B cell (primary cell): Measurements from ENCODE around the gene PHTF2. TPM values are rescaled to one million over a fixed set of nuclear protein-coding genes. Genes with fewer than 3 reads are reported as not detected.

Experiments
- ATAC-seq: fragments of 200-7000 bp; cut with Tn5 transposase; one replicate; pipeline ENCODE4 v1.10.0; 2021; ENCODE audit warnings: low read depth, mild to moderate bottlenecking, moderate number of reproducible peaks, moderate library complexity
- CTCF ChIA-PET: fragments of 350-600 bp; sonication (Branson Sonifier 250); formaldehyde crosslinking; loops from one replicate; lab custom pipeline; 2021; ENCODE audit warnings: antibody characterized with exemption, inconsistent platforms; lab: Charles Lee
- POLR2A ChIA-PET: fragments of 350-600 bp; sonication (Branson Sonifier 250); formaldehyde crosslinking; loops from one replicate; lab custom pipeline; 2021; ENCODE audit warnings: antibody characterized with exemption; lab: Charles Lee
- DNase-seq: peaks from one replicate; pipeline ENCODE4 v3.0.0; 2013
- H2AFZ ChIP-seq: 2 replicates; pipeline ENCODE4 v1.6.1; 2012; ENCODE audit warnings: mild to moderate bottlenecking, low read depth, low read length; ENCODE audit not compliant: insufficient read depth, poor library complexity, severe bottlenecking
- H3K27ac ChIP-seq, 2 donors: 1 replicate in 1 of 2; 2 replicates in 1 of 2; pipeline ENCODE4 v1.5.1; 2012 to 2013; ENCODE audit warnings: low read length in 2 of 2, mild to moderate bottlenecking in 2 of 2, moderate library complexity in 1 of 2
- H3K27me3 ChIP-seq, 4 experiments: fragments of 200-600 bp in 1 of 4; sonication (generic) in 1 of 4; replicated peaks in 1 of 4; 1 replicate in 2 of 4; 2 replicates in 2 of 4; pipeline versions ENCODE4 v1.6.1 to v1.7.0; 2013 to 2016; ENCODE audit warnings: low read length in 3 of 4, mild to moderate bottlenecking in 2 of 4, mixed read lengths in 1 of 4, moderate library complexity in 1 of 4; ENCODE audit not compliant: insufficient read depth in 4 of 4, control insufficient read depth in 3 of 4; ENCODE audit errors: control extremely low read depth in 1 of 4
- H3K36me3 ChIP-seq, 2 experiments: replicated peaks in 1 of 2; 1 replicate in 1 of 2; 2 replicates in 1 of 2; pipeline versions ENCODE4 v1.6.1 to v1.7.1; 2013; ENCODE audit warnings: low read length in 1 of 2; ENCODE audit not compliant: insufficient read depth in 2 of 2, control insufficient read depth in 1 of 2; ENCODE audit errors: control extremely low read depth in 1 of 2, extremely low read depth in 1 of 2
- H3K4me1 ChIP-seq, 2 donors: fragments of 200-600 bp in 1 of 2; sonication (generic) in 1 of 2; 1 replicate in 1 of 2; 2 replicates in 1 of 2; pipeline versions ENCODE4 v1.5.1 to v1.6.1; 2013 to 2017; ENCODE audit warnings: low read length in 2 of 2; ENCODE audit not compliant: control insufficient read depth in 2 of 2, insufficient read depth in 2 of 2
- H3K4me2 ChIP-seq: replicated peaks from 2 replicates; pipeline ENCODE3; 2012; ENCODE audit warnings: mild to moderate bottlenecking, low read depth, low read length; ENCODE audit not compliant: poor library complexity, severe bottlenecking
- H3K4me3 ChIP-seq, 5 experiments: fragments of 200-600 bp in 1 of 5; sonication (generic) in 1 of 5; 1 replicate in 3 of 5; 2 replicates in 2 of 5; pipeline versions ENCODE4 v1.5.1 to v1.7.0; 2011 to 2016; ENCODE audit warnings: low read length in 4 of 5, mild to moderate bottlenecking in 4 of 5, low read depth in 2 of 5, control low read depth in 1 of 5, moderate library complexity in 1 of 5; ENCODE audit not compliant: insufficient read depth in 1 of 5; ENCODE audit errors: control extremely low read depth in 1 of 5, extremely low read depth in 1 of 5
- H3K79me2 ChIP-seq: fragments of 200-600 bp; sonication (generic); one replicate; pipeline ENCODE4 v1.6.0; 2016; ENCODE audit warnings: low read length; ENCODE audit not compliant: control insufficient read depth, insufficient read depth
- H3K9ac ChIP-seq: fragments of 200-600 bp; sonication (generic); 2 replicates; pipeline ENCODE4 v1.6.1; 2017; ENCODE audit warnings: mild to moderate bottlenecking, low read length, moderate library complexity
- H3K9me3 ChIP-seq, 3 donors: one replicate each; pipeline versions ENCODE4 v1.6.1 to v1.7.1; 2013; ENCODE audit warnings: low read length in 2 of 3; ENCODE audit not compliant: control insufficient read depth in 2 of 3, insufficient read depth in 1 of 3; ENCODE audit errors: control extremely low read depth in 1 of 3
- H4K20me1 ChIP-seq: 2 replicates; pipeline ENCODE4 v1.6.0; 2012; ENCODE audit warnings: mild to moderate bottlenecking, low read length; ENCODE audit not compliant: insufficient read depth, control insufficient read depth, poor library complexity, severe bottlenecking
- H3K27ac Mint-ChIP-seq: one replicate; pipeline ENCODE4 v1.8.0; 2021; ENCODE audit warnings: mixed read lengths
- H3K27me3 Mint-ChIP-seq: one replicate; pipeline ENCODE4 v1.8.0; 2021; ENCODE audit warnings: mixed read lengths
- H3K4me1 Mint-ChIP-seq: one replicate; pipeline ENCODE4 v1.8.0; 2021; ENCODE audit warnings: mixed read lengths
- H3K4me3 Mint-ChIP-seq: one replicate; pipeline ENCODE4 v1.8.0; 2021; ENCODE audit warnings: mixed read lengths
- H3K9me3 Mint-ChIP-seq: one replicate; pipeline ENCODE4 v1.8.0; 2022; ENCODE audit warnings: mixed read lengths; ENCODE audit not compliant: insufficient read depth
- EZH2 ChIP-seq: IDR thresholded peaks from 2 replicates; pipeline ENCODE4 v1.6.1; 2012; ENCODE audit warnings: borderline replicate concordance, low read depth, mild to moderate bottlenecking, moderate library complexity, low read length; ENCODE audit not compliant: insufficient read depth, poor library complexity, severe bottlenecking
- WGBS: methylation state at CpG from one replicate; pipeline ENCODE4 v1.1.5; 2013; ENCODE audit warnings: missing lambda C conversion rate; ENCODE audit not compliant: insufficient coverage; 5-methylcytosine and 5-hydroxymethylcytosine counted together
- intact Hi-C: fragments of 100-400 bp; cut with micrococcal nuclease; formaldehyde crosslinking; loops from one replicate; pipeline ENCODE4 v1.10.0; 2022
- polyA plus RNA-seq: library from polyadenylated mRNA; depleted of rRNA; stranded (reverse); fragments of >200 nt; gene quantifications from 2 replicates; pipeline ENCODE4 v1.2.3, GENCODE V29; 2012
- total RNA-seq, 2 donors: library from RNA; stranded (reverse); fragments of 120-200 nt in 1 of 2; gene quantifications; 1 replicate in 1 of 2; 2 replicates in 1 of 2; pipeline versions ENCODE4 v1.2.3 to v1.2.4, GENCODE V29; 2013 to 2022
- TF ChIP-seq, protein P1 (sequence below): fragments of 200-600 bp; IDR thresholded peaks from one replicate; pipeline ENCODE4 v1.8.0; 2022; ENCODE audit warnings: antibody characterized with exemption, mild to moderate bottlenecking

Gene PHTF2
- total and polyA plus RNA-seq, 2 donors (not counting 1 experiment from before 2014, with no cell fraction given), result 35.3 to 44.8 TPM

DNA sequence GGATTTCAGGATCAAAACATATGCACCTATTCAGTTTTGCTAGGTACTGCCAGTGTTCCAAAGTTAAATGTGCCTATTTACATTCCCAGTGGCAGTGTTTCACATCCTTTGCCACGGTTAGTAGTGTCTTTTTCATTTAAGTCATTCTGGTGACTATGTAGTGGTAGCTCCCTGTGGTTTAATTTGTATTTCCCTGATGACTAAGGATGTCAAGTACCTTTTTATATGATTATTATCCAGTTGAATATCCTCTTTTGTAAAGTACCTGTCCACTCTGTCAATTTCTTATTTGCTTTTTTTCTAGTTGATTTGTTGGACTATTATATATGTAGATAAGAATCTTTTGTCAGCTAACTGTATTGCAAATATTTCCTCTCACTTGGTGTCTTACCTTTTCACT, 45.4 kb upstream of the PHTF2 start:
- peaks cover 10 to 32% of the 10 kb centered on the region in 2 experiments for H3K36me3 ChIP-seq
- Mint-ChIP-seq H3K27me3 (no peaks in the 10 kb centered on the region), H3K4me1 (peaks cover 24% of the 10 kb centered on the region), H3K4me3 (no peak overlapping the region), H3K27ac (no peak overlapping the region), H3K9me3 (no peaks in the 10 kb centered on the region)
- DNase-seq (no peak), ATAC-seq (no peak)
- no peaks in the 10 kb centered on the region for H3K9me3 ChIP-seq
- intact Hi-C loops, result loop anchor here (10.0 kb wide), 1 partner anchor 388 kb away; no protein-coding TSS in a partner anchor
- no peak overlapping the region for H3K9ac ChIP-seq
- no CpG with 5 or more reads among the region's 1 CpG for WGBS
- H4K20me1 ChIP-seq, result peaks cover 8% of the 10 kb centered on the region
- H3K27me3 ChIP-seq, result no peaks in the 10 kb centered on the region
- POLR2A ChIA-PET, result no interaction called here
- H3K27ac ChIP-seq, result peak overlapping the region in 1 of 2 donors; percentile 13
- no peak overlapping the region for H3K4me2 ChIP-seq
- TF ChIP-seq, protein P1, sequence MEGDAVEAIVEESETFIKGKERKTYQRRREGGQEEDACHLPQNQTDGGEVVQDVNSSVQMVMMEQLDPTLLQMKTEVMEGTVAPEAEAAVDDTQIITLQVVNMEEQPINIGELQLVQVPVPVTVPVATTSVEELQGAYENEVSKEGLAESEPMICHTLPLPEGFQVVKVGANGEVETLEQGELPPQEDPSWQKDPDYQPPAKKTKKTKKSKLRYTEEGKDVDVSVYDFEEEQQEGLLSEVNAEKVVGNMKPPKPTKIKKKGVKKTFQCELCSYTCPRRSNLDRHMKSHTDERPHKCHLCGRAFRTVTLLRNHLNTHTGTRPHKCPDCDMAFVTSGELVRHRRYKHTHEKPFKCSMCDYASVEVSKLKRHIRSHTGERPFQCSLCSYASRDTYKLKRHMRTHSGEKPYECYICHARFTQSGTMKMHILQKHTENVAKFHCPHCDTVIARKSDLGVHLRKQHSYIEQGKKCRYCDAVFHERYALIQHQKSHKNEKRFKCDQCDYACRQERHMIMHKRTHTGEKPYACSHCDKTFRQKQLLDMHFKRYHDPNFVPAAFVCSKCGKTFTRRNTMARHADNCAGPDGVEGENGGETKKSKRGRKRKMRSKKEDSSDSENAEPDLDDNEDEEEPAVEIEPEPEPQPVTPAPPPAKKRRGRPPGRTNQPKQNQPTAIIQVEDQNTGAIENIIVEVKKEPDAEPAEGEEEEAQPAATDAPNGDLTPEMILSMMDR, result no peak
- TF ChIP-seq EZH2, result no peak
- no peak overlapping the region for H2AFZ ChIP-seq
- H3K4me1 ChIP-seq, result peaks cover 9 to 13% of the 10 kb centered on the region in 2 donors
- peaks cover 56% of the 10 kb centered on the region for H3K79me2 ChIP-seq
- CTCF ChIA-PET, result interaction anchor here (0.8 to 1.5 kb wide), 4 partner anchors 55 to 181 kb away, joined by 3 to 10 read pairs (median 5); no protein-coding TSS in a partner anchor
- H3K4me3 ChIP-seq, result no peak overlapping the region

DNA sequence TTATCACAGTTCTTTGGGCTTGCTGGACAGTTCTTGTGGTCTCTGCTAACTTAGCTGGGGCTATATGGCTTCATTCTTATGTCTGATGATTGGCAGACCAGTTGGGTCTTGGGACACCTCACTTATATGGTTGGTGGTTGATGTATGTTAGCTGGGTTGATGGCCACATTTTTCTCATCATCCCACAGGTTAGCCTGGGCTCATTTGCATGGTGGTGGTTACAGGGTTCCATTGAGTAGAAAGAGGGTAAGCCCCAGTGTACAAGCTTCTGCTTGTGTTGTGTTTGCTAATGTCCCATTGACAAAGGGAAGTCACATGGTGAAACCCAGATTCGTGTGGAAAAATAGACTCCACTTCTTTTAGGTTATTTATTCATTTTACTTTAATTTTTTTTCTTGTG, 41.0 kb upstream of the PHTF2 start:
- peaks cover 57% of the 10 kb centered on the region for H3K79me2 ChIP-seq
- peak; percentile 69 for ATAC-seq
- ChIA-PET POLR2A (interaction anchor here (1.4 kb wide), 1 partner anchor 62 kb away, joined by 4 read pairs; no protein-coding TSS in a partner anchor), CTCF (interaction anchor here (0.8 to 4.0 kb wide), 14 partner anchors 8 to 282 kb away, joined by 3 to 51 read pairs (median 3); partner anchors contain the start of gene RSBN1L)
- peaks cover 16% of the 10 kb centered on the region for H4K20me1 ChIP-seq
- H3K27me3 ChIP-seq, result no peaks in the 10 kb centered on the region
- no peak overlapping the region for H3K4me3 ChIP-seq
- TF ChIP-seq EZH2, result no peak
- TF ChIP-seq, protein P1, result no peak
- H2AFZ ChIP-seq, result no peak overlapping the region
- no peak overlapping the region for H3K4me3 Mint-ChIP-seq
- no peaks in the 10 kb centered on the region for H3K9me3 Mint-ChIP-seq
- peak overlapping the region in 1 of 2 donors; percentile 32 for H3K27ac ChIP-seq
- H3K36me3 ChIP-seq, result peaks cover 1 to 6% of the 10 kb centered on the region in 2 experiments
- peak; percentile 30 for DNase-seq
- H3K4me1 Mint-ChIP-seq, result peaks cover 47% of the 10 kb centered on the region
- H3K27me3 Mint-ChIP-seq, result no peaks in the 10 kb centered on the region
- WGBS, result no CpG with 5 or more reads among the region's 1 CpG
- H3K4me2 ChIP-seq, result no peak overlapping the region
- peaks cover 17 to 21% of the 10 kb centered on the region in 2 donors for H3K4me1 ChIP-seq
- peak overlapping the region; percentile 80 for H3K27ac Mint-ChIP-seq
- H3K9ac ChIP-seq, result no peak overlapping the region
- no peaks in the 10 kb centered on the region for H3K9me3 ChIP-seq
- intact Hi-C loops, result loop anchor here (5.0 to 10.0 kb wide), 4 partner anchors 40 to 393 kb away; partner anchors contain the start of genes PHTF2 and TMEM60
